Measurements from ENCODE around the gene PDE11A.
A peak's percentile ranks its signal among the peaks of the same experiment; 100 is the strongest.

PDE11A gene

DNA sequence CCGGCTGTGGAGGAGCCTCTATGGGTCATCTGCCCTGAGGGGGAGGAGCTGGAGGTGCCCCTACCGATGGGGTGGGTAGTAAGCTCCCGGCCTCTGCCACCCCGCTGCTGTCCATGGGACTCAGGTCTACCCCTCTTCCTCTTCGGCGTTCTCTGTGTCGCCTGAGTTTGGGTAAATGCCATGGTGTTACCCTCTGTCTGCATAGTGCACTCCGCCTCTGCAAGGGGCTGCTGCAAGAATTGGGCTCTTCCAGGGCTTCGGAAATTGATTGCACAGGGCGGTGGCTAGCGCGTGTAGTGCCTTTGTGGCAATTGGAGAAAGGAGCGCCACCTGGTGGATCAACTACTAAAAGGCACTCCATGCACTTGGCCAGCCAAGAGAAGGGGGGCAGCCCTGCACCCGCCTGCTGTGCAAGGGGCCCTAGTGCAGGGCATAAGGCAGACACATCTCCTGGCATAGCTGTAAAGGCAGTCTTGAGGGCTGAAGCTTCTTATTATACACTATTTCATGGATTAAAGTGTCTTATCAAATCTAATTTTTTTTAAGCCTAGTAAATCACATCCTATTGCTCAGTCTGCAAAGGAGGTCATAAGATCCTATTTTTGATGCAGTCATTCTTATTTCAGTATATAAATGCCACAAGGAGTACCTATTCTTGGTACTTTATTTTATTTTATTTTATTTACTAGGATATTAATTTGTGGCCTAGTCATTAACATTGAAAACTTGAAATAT, 308.9 kb downstream of the PDE11A start:
- DNase-seq (ENCODE audit: low read depth in 2 of 2): peak; percentile 43 to 50

DNA sequence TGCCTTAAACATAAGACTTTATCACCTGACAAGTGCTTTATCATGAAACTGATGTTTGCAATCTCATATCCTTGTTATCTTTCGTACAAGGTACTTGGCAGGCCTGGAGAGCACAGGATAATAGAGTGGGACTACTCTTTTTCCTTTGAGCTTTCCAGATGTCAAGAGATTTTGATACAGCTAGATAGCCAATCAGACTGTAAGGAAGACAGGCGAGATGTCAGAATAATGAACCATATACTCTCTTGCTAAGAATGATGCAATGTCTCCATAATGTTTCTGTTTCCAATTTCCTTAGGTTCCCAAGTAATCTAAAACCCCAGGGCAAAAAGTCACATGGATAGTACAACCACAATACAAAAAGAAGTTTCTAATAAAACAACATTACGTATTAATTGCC, 313.1 kb downstream of the PDE11A start:
- DNase-seq (ENCODE audit: low read depth in 2 of 2): no peak

DNA sequence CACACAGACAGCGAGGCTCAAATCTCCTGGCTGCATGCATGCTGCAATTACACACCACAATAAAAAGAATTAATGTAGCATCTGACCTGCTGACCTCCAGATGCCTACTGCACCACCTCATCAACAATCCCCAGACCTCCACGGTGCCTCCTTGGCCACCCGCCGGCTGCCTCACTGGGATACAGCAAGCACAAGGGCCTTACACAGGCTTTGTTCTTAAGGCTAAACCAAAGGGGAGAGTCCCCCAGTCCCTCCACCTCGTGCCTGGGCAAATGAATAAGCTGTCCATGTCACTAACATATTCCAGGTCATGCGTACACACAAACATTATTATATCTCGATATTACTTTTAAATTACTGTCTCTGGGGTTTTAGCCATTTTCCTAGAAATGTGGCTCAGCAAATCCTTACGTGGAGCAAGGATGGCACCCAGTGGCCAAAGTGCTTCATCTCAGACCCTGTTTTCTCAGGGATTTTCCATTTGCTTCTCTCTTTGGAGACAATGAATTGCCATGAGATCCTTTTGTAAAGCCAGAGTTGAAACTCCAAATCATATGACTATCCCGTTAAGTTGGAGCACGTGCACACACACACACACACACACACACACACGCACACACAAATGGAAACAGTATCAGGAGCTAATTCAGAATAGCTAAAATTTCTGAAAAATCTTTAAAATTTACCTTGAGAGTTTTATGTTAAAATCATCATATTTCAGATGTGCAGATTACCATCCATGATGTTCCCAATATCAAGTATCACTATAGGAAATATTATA, 313.8 kb downstream of the PDE11A start:
- DNase-seq (ENCODE audit: low read depth in 2 of 2): no peak

DNA sequence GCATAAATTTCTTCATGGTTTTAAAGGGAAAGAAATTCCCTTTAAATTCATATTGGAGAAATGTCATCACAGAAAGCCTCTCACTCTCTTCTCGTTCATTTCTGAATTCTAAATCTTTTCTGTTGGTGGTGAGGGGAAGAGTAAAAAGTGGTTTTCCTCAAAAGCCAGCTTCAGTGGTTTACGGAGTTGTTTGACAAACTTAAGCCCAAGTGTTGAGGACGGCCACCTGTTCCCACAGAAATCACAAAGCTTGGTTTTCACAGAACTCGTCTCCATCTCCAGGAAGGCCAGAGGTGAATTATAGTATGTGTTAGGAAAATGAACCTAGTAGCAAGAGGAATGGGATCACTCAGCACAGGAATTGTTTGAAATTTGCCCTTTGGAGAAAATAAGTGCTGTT, 316.2 kb downstream of the PDE11A start:
- no peak for DNase-seq (ENCODE audit: low read depth in 2 of 2)

DNA sequence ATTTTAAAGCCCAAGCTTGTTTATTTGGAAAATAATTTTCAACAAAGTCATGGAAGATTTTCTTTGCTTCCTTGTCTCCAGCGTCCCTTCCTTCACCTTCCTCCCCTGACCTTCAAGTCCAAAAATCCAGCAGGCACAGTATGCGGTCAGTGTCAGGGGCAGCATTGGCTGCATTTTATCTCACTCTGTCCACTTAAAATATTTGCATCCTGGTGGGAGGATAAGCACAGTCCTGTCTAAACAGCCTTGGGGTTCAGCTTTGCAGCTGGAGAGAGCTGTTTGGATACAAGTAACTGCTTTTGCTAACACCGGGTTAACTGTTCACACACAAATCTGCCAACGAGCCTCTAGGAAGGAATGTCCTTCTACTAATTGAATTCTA, 318.1 kb downstream of the PDE11A start:
- no peak for DNase-seq (ENCODE audit: low read depth in 2 of 2)

DNA sequence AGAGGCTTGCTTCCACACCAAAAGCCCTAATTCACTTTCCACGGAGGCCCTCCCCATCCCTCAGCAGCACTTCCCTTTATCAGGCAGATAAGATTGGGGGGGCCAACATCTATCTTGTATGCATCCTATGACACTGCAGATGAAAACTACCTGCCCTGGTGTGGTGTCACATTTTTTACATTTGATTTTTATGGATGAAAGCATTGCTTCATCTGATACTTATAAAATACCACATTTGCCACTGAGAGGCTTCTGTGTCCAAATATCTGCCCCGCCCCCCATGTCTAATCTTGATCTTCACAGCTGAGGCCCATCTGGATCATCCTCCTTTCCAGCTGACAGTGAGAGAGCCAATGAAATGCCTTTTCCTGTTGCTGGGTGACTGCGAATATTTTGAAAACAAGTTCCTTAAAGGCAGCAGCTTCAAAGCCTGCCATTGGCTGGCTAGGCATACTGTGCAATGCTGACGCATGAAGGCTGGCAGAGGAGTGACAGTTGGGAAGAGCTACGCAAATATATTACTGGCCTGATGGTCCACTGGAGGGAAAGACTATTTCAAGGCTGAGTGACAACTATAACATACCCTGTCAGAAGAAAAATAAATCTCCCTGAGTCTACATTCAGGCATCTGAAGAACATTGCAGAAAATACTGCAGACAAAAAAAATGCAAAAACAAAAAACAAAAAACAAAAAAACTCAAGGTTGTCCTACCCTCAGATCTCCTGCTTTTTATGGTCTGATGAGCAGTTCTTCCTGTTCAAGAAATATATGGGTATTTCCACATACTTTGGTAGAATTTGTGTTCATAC, 318.7 kb downstream of the PDE11A start:
- no peak for DNase-seq (ENCODE audit: low read depth in 2 of 2)

DNA sequence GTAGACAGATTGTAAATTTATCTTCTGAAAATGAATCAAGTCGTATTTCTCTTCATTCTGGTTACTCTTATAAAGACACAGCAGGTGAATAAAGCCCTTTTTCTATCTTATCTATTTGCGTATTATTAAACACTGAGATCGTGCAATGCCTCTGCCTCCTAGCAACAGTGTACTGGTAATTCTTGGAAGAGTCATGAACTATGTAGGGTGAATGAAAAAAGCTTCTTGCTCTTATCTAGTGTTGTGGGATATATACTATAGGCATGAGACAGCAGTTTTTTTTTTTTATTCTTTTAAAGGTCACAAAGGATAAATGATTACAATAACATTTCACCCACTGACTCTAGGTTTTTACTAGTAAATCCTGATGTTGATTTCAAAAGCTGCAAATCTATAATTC, 324.2 kb downstream of the PDE11A start:
- no peak for DNase-seq (ENCODE audit: low read depth in 2 of 2)

DNA sequence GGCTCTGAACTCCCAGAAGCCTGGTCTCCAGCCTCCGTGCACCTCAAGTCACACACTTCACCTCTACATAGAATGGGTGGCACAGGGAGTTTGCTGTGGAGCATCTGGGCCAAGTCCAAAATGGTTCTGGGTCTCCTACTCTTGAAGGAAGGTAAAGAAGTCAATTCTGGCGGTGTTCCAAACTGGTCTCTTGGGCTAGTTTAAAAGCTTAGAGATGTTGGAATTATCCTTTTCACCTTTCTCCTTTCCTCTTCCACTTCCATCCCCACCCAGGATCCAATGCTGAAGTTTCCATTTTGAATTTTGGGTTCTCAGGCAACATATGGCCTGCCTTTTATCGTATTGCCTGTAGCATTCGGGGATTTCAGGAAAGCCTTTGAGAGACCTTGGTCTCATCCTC, 325.2 kb downstream of the PDE11A start:
- DNase-seq (ENCODE audit: low read depth in 2 of 2): no peak

DNA sequence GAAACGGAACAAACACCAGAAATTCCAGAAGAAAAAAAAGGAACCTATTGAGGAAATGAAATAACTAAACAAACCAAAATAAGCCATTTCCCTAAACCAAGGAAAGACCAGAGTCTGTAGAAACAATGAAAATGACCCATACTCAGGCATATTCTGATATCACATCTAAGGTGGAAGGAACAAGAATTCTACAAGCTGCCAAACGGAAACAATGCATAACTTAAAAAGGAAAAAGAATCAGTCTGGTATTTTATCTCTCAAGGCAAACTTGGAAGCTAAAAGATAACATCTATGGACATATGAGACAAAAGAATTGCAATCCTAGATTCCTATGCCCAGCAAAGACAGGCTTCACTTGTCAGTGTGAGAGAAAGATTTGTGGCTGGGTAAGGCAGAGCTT, 326.2 kb downstream of the PDE11A start:
- DNase-seq (ENCODE audit: low read depth in 2 of 2): no peak

DNA sequence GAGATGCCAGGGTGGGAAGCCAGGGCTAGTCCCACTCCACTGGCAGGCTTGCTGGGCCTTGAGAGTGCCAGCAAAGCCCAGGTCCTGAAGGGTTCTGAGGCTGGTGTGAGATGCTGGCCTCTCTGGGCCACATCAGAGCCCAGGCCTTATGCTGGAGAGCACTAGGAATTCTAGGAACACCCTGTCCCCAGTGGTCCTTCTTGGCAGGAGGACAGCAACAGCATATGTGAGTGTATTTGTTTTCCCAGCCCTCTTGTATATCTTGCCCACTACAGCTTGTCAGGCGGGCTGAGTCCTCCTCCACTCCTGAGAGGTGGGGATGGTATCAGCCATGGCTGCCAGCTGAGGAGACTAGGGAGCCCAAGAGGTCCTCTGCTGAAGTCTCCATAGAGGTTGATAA, 327.0 kb downstream of the PDE11A start:
- DNase-seq (ENCODE audit: low read depth in 2 of 2): no peak

DNA sequence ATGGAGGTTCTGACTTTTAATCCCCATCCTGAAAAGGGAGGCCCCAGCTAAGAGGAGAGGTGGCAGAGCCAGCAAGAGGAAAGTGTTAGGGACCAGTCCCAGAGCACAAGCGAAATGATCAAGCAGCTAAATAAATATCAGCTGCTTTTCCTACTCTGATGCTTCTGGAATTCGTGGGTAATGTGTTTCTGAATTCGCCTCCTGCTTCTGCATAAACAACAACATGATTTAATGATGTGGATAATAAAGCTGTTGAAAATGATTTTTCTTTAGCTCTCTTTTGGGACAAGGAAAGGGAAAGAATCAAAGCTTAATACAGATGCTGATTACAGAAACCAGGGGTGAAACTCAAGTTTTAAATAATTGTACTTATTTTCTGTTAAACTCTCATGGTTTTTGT, 329.7 kb downstream of the PDE11A start:
- DNase-seq (ENCODE audit: low read depth in 2 of 2): no peak

DNA sequence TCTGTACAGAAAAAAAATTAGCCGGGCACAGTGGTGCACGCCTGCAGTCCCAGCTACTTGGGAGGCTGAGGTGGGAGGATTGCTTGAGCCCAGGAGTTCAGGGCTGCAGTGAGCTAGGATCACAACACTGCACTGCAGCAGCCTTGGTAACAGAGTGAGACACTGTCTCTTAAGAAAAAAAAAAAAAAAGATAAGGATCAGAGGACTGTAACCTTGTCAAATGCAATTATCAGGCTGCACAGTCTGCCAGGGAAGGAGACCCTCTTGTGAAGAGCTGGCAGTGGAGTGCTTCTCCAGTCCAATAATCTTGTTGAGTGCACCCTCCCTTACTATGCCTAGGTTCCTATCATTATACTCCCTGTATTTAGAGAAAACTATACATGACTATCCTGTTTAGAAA, 330.7 kb downstream of the PDE11A start:
- DNase-seq (ENCODE audit: low read depth in 2 of 2): no peak

DNA sequence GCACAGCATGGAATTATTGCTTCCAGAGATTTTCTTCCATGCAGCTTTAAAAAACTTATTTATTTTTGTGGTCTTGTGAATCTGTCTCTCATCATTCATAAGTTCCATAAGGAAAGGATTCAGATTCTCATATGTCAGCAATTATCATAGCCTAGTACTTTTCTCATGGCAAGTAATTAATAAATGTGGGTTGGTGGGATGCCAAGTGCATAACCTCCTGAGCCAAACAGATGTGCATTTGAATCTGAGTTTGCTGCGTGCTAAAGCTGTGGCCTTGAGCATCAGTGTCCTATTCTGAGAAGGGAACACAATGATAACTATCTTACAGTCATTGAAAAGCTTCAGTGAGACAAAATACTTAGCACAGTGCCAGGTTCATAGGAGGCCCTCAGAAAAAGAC, 331.9 kb downstream of the PDE11A start:
- DNase-seq (ENCODE audit: low read depth in 2 of 2): no peak

DNA sequence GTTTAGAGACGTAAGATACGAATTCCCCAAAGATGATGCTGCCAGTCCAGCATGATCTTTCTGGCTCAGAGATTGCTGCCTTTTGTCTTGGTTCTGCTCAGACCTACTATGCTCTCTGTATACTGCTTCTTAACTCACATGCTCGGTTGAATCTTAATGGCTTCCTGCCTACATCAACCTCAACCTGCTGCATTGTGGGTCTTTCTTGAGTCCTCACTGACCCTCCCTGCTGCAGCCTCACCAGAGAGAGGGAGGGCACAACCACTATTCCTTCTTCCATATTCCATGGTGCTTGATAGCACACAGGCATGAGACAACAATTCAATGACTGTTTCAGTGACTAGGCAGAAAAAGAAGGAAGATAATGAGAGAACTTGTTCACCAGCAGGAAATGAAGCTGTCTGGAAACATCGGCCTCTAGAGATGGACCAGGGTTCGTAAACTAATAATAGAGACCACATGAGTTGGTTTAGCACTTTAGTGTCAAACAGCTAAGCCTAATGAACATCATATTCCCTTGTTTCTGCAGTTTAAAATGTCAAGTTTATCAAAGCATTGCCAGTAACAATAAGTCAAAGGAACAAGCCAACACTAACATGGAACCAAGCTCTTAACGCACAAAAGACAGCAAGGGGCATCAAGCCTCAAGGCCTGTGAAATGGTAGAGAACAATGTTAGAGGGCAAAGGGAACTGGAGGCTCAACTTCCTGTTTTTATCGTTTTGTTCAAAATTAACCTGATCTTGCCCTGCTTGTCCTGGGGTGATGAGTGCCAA, 333.9 kb downstream of the PDE11A start:
- DNase-seq (ENCODE audit: low read depth in 2 of 2): no peak

DNA sequence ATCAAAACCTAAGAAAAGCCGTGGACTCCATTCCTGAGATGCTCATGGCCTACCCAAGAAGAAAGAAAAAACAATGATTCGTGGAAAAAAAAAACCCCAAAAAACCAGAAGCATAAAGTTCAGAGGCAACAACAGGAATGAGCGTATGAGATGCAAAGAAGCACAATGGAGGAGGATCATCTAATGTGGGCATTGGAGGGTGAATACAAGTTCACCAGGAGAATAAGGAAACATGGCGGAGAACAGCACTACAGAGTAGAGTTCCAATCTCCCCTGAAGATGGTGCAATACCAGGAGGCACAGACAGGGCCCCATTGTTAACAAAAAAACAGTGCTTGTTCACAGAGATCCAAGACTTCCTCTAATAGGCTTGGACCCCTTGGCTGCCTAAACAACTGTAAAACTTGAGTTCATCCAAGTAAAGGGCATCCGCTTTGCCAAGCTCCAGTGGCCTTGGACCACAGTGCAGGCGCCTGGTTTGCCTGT, 337.2 kb downstream of the PDE11A start:
- no peak for DNase-seq (ENCODE audit: low read depth in 2 of 2)

DNA sequence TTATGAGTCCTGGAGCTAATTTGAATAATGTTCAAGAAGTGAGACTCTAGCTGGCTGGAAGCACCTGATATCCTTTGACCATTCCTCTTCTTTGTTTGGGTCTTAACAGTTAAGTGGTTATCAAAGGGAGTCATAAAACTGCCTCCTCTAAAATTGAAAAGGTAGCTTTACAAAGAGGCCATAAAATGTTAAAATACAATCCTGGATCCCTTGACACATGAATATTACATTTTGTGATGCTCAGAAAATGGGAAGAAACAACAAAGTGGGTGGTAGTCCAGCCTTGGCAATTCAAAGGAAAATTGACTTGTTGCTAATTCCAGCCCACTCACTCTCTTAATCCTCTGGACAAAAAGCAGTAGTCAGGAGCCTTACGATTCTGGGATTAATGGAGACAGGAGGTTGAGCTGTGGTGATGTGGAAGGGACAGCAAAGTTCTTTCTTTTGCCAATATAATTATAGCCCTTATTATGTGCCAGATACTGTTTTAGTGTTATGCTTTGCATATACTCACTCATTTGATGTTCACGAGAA, 339.2 kb downstream of the PDE11A start:
- no peak for DNase-seq (ENCODE audit: low read depth in 2 of 2)

DNA sequence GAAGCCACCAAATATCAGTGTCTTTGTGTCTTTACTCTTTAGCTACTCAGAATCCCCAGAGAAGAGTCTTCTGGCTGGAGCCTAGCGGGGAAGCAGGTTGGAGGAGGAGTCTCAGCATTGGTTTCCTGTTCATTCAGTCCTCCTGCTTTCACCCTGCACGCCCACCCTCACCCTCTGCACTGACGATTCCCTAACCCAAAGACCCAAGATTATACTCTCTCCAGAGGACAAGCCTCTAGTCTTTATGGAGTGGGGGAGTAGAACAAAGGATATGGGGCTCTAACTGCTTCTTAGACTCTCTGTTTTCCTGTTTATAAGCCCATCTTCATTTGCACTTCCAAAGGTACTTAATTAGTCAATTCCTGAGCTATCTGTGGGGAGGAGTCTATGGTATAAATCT, 341.2 kb downstream of the PDE11A start:
- DNase-seq (ENCODE audit: low read depth in 2 of 2): no peak

DNA sequence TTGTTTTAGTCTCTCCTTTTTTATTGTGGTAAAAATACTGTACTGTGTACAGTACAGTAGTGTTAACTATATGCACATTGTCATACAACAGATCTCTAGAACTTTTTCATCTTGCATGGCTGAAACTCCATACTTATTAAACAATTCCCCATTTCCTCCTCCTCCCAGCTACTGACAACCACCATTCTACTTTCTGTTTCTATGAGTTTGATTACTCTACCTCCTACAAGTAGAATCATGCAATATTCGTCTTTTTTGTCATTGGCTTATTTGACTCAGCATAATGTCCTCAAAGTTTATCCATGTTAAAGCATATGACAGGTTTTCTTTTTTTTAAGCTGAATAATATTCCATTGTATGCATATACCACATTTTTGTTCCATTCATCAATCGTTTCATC, 341.8 kb downstream of the PDE11A start:
- DNase-seq (ENCODE audit: low read depth in 2 of 2): no peak

DNA sequence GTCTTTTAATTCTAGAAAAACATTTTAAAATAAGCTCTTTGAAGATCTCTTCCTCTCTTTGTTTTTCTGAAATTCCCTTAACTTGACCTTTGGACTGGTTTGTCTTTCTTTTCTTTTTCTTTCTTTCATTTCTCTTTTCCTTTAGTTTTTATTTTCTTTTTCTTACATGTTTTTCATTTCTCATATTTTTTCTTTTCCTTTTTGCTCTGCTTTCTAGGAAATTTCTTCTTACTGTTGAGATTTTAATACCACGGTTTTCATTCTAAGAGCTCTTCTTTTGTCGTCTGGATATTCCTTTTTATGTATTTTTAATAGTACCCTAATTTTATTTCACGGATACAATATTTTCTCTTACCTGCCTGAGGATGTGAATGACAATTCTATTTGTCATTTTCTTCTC, 342.2 kb downstream of the PDE11A start:
- no peak for DNase-seq (ENCODE audit: low read depth in 2 of 2)

DNA sequence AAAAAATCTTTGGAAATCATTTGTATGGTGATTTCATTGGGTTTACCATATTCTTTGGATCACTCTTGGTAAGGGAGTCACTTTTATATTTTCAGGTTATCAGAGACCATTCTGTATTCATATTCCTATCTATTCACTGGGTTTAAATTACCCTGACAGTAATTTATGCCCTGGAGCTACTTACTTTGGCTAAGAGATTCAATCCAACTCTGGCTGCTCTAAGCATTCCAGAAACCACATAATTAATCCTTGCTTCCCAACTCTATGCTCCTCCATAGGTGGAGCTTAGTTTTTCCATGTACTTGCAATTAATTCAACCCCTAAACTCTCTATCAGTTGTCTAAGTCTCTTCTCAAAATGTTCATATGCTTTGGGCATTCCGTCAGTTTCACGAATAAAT, 343.7 kb downstream of the PDE11A start:
- no peak for DNase-seq (ENCODE audit: low read depth in 2 of 2)

DNA sequence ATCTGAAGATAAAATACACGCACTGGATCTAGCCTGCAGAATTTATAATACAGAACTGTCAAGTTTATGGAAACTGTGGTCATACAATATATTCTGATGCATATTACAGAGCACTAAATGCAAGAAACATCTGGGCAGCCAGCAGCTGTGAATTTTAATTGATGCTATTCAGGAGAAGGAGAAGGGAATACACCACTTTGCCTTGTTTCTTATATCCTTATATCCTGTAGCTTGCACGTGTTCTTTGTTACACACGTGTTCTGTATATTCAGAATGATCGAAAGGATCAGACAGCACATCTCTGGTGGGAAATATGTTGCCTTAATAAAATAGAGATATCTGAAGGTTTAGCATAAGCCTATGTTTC, 344.2 kb downstream of the PDE11A start:
- DNase-seq (ENCODE audit: low read depth in 2 of 2): no peak
